ENCODE data around the gene MLXIPL. TPM values are rescaled to one million over a fixed set of nuclear protein-coding genes. Genes with fewer than 3 reads are reported as not detected.
"Not testable (repeated sequence)": the region's sequence is repeated elsewhere in the genome, so short reads cannot be mapped to it uniquely, and the experiment has no call there.

MLXIPL gene
- total RNA-seq, 1 donor from 2014 or later: 0.41 TPM

DNA sequence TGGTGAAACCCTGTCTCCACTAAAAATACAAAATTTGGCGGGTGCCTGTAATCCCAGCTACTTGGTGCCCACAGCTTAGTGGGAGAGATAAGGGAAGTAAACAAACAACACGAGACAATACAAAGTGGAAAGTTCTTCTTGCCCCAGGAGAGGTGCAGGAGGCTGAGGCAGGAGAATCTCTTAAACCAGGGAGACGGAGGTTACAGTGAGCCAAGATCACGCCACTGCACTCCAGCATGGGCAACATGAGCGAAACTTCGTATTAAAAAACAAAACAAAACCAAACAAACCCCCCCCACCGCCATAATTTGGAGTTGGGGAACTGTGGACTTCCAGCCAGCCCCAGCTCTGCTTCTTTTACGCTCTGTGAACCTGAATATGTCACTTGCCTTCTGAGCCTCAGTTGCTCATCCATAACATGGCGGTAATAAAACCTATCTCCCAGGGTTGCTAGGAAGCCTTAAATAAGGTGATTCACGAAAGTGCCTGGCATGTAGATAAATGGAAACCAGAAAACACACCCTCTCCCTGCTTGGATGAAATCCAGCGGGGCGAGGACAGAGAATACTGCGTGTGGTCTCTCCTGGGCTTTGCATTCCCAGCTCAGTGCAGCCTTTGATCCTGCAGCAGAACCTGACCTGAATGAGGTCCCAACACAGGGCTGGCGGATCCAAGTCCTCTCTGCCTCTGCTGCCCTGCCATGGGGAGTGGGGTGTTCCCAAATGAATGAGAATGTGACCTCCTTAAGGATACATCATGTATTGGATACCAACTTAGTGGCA lies 10.2 kb downstream of the MLXIPL start:
- H3K4me3 ChIP-seq: no peak overlapping the region
- TF ChIP-seq, protein P1, sequence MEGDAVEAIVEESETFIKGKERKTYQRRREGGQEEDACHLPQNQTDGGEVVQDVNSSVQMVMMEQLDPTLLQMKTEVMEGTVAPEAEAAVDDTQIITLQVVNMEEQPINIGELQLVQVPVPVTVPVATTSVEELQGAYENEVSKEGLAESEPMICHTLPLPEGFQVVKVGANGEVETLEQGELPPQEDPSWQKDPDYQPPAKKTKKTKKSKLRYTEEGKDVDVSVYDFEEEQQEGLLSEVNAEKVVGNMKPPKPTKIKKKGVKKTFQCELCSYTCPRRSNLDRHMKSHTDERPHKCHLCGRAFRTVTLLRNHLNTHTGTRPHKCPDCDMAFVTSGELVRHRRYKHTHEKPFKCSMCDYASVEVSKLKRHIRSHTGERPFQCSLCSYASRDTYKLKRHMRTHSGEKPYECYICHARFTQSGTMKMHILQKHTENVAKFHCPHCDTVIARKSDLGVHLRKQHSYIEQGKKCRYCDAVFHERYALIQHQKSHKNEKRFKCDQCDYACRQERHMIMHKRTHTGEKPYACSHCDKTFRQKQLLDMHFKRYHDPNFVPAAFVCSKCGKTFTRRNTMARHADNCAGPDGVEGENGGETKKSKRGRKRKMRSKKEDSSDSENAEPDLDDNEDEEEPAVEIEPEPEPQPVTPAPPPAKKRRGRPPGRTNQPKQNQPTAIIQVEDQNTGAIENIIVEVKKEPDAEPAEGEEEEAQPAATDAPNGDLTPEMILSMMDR (IDR thresholded peaks at IDR 0.05; ENCODE audit: borderline replicate concordance): no peak
- no peaks in the 10 kb centered on the region for H3K9me3 ChIP-seq (replicated peaks)
- no peak overlapping the region for H3K27ac ChIP-seq (replicated peaks)
- intact Hi-C loops (cut with micrococcal nuclease): no loop called here
- H3K4me1 ChIP-seq: no peaks in the 10 kb centered on the region
- no peak for DNase-seq
- peaks cover 59% of the 10 kb centered on the region for H3K27me3 ChIP-seq (ENCODE audit: low read depth)
- H3K36me3 ChIP-seq: no peaks in the 10 kb centered on the region

DNA sequence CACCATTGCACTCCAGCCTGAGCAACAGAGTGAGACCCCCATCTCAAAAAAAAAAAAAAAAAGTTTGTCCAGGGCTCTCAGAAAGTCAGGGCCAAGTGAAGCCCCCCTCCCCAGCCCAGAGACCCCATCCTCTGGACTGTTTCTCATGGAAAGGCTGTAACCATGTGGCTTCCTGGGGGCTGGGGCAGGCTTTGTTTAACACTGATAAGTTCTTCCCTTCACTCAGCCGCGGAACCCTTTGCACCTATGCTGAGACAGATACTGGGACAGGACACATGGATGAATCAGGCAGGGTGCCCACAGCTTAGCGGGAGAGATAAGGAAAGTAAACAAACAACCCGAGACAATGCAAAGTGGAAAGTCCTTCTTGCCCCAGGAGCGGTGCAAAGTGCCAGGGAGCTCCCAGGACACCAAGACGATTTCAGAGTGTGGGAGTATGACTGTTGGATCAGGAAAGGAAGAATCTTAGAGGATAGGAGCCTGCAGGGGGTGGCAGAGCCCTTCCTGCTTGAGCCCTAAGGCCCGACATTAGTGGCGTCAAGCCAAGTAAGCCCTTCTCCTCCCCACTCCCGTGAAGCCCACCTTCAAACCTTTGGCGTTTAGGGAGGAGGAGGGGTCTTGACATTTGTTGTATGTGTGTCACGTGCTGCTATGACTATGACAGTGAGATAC lies 11.6 kb downstream of the MLXIPL start:
- H3K36me3 ChIP-seq: no peaks in the 10 kb centered on the region
- H3K27me3 ChIP-seq (ENCODE audit: low read depth): peaks cover 59% of the 10 kb centered on the region
- TF ChIP-seq, protein P1 (IDR thresholded peaks at IDR 0.05; ENCODE audit: borderline replicate concordance): no peak
- no peak overlapping the region for H3K27ac ChIP-seq (replicated peaks)
- no peak overlapping the region for H3K4me3 ChIP-seq
- no peak for DNase-seq
- no peaks in the 10 kb centered on the region for H3K9me3 ChIP-seq (replicated peaks)
- no peaks in the 10 kb centered on the region for H3K4me1 ChIP-seq
- intact Hi-C loops (cut with micrococcal nuclease): no loop called here

DNA sequence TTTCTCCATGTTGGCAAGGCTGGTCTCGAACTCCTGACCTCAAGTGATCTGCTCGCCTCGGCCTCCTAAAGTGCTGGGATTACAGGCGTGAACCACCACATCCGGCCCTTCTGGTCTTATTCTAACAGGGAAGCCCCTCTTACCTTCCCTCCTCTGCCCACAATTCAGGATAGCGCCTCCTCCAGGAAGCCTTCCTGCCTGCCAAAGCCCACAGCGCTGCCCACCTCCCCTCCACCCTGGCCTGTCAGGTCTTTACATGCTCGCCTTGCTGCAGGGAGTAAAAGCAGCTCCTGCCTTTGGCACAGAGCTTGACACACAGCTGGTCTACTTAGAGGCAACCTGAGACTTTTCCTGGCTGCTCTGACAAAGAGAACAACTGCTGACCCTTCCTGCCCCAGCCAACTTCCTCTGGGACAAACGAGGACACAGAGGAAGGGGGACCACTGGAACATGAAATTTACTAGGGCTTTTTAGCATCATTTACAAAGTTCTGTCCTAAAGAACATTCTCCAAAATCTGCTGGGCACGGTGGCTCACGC lies 13.2 kb downstream of the MLXIPL start:
- DNase-seq: no peak
- H3K9me3 ChIP-seq (replicated peaks): no peaks in the 10 kb centered on the region
- no peaks in the 10 kb centered on the region for H3K36me3 ChIP-seq
- peaks cover 71% of the 10 kb centered on the region for H3K27me3 ChIP-seq (ENCODE audit: low read depth)
- H3K27ac ChIP-seq (replicated peaks): no peak overlapping the region
- TF ChIP-seq, protein P1 (IDR thresholded peaks at IDR 0.05; ENCODE audit: borderline replicate concordance): no peak
- H3K4me1 ChIP-seq: peaks cover 4% of the 10 kb centered on the region
- H3K4me3 ChIP-seq: no peak overlapping the region
- intact Hi-C loops (cut with micrococcal nuclease): no loop called here

DNA sequence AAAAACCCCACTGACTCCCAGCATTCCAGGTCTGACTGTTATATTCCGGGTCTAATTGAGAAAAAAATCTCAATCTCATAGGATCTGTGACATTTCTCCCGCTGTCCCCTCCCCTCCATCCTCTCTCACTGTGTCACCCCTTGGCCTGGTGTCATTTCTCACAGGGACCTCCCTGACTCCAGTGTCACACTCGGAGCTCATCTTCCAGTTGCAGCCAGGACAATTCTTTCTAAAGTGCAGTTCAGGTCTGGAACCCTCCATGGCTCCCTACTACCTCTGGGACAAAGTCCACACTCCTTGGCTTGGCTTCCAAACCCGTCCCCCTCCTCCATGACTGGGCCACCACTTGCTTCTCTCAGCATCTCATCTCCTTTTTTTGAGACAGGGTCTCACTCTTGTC lies 14.2 kb downstream of the MLXIPL start:
- no peaks in the 10 kb centered on the region for H3K9me3 ChIP-seq (replicated peaks)
- H3K36me3 ChIP-seq: no peaks in the 10 kb centered on the region
- H3K4me3 ChIP-seq: no peak overlapping the region
- intact Hi-C loops (cut with micrococcal nuclease): no loop called here
- peaks cover 71% of the 10 kb centered on the region for H3K27me3 ChIP-seq (ENCODE audit: low read depth)
- DNase-seq: no peak
- no peak overlapping the region for H3K27ac ChIP-seq (replicated peaks)
- TF ChIP-seq, protein P1 (IDR thresholded peaks at IDR 0.05; ENCODE audit: borderline replicate concordance): no peak
- H3K4me1 ChIP-seq: peaks cover 4% of the 10 kb centered on the region

DNA sequence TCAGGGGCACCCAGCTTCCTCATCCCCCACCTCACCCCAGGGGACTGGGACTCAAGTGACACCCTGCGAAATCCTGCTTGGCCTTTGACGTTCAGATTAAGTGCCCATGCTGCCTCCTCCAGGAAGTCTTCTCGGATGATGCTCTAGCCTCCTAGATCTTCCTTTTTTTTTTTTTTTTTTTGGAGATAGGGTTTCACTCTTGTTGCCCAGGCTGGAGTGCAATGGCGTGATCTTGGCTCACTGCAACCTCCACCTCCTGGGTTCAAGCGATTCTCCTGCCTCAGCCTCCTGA lies 16.7 kb downstream of the MLXIPL start:
- not testable (repeated sequence) for DNase-seq; H3K27ac ChIP-seq (replicated peaks); H3K4me3 ChIP-seq; H3K4me1 ChIP-seq; H3K9me3 ChIP-seq (replicated peaks); H3K36me3 ChIP-seq
- H3K27me3 ChIP-seq (ENCODE audit: low read depth): peaks cover 63% of the 10 kb centered on the region
- intact Hi-C loops (cut with micrococcal nuclease): loop anchor here (5.0 kb wide), 1 partner anchor 120 kb away; no protein-coding TSS in a partner anchor
